ENCODE results near the gene UIMC1. TPM values are rescaled to one million over a fixed set of nuclear protein-coding genes. Genes with fewer than 3 reads are reported as not detected.
"Not testable (repeated sequence)": the region's sequence is repeated elsewhere in the genome, so short reads cannot be mapped to it uniquely, and the experiment has no call there.

The UIMC1 gene
- total RNA-seq, 1 experiment from 2014 or later: 38.3 TPM

- Histone ChIP-seq H3K4me3 (no peak overlapping the region), H3K9me3 (replicated peaks) (no peaks in the 10 kb centered on the region), H3K27ac (no peak overlapping the region), H3K4me1 (no peaks in the 10 kb centered on the region), H3K27me3 (peaks cover 51% of the 10 kb centered on the region), H3K36me3 (no peaks in the 10 kb centered on the region)
- DNase-seq: no peak
Observed at GRCh38 chr5:176874198-176874780, 132.3 kb downstream of the UIMC1 start.

DNA sequence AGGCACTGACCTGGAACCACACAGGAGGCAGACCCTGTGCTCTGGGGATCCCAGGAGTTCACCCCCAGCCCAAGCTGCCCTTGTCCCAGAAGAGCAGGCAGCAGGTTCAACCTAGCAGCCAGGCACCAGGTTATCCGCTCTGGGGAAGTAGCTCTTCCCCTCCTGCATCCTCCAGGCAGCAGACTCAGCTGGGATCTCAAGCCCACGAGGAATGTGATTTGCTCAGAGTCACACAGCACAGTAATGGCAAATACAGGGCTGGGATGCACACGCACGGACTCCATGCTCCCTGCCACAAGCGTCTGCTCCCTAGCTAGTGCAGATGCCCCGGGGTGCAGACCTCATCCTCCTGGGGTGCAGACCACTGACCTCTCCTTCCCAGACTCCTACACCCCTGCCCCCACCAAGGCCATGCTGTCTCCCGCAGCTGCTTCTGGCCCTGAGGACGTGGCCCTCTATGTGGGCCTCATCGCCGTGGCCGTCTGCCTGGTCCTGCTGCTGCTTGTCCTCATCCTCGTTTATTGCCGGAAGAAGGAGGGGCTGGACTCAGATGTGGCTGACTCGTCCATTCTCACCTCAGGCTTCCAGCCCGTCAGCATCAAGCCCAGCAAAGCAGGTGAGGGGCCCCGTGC lies 132.9 kb downstream of the UIMC1 start:
- Histone ChIP-seq H3K9me3 (replicated peaks) (no peaks in the 10 kb centered on the region), H3K4me1 (no peaks in the 10 kb centered on the region), H3K27me3 (peaks cover 45% of the 10 kb centered on the region), H3K27ac (no peak overlapping the region), H3K36me3 (no peaks in the 10 kb centered on the region), H3K4me3 (no peak overlapping the region)
- no peak for DNase-seq

GRCh38 chr5:176873011-176873410 lies 133.6 kb downstream of the UIMC1 start:
- peaks cover 42% of the 10 kb centered on the region for H3K27me3 ChIP-seq
- H3K9me3 ChIP-seq (replicated peaks); H3K4me1 ChIP-seq; H3K27ac ChIP-seq; H3K4me3 ChIP-seq; H3K36me3 ChIP-seq; DNase-seq: not testable (repeated sequence)

- H3K27ac ChIP-seq; H3K4me3 ChIP-seq; H3K4me1 ChIP-seq; H3K36me3 ChIP-seq; DNase-seq; H3K9me3 ChIP-seq (replicated peaks): not testable (repeated sequence)
- peaks cover 38% of the 10 kb centered on the region for H3K27me3 ChIP-seq
Observed at GRCh38 chr5:176872586-176872985, 134.0 kb downstream of the UIMC1 start.

DNA sequence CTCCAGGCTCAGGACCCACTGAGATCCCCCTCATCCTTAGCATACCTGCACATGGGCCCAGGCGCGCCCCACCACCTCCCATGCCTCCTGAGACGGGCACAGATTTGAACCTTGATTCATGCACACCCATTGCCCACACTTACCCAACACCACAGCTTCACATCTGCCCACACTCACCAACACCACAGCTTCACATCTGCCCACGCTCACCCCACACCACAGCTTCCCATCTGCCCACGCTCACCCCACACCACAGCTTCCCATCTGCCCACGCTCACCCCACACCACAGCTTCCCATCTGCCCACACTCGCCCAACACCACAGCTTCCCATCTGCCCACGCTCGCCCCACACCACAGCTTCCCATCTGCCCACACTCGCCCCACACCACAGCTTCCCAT lies 135.9 kb downstream of the UIMC1 start:
- H3K4me1 ChIP-seq; H3K9me3 ChIP-seq (replicated peaks); H3K27ac ChIP-seq; H3K4me3 ChIP-seq; H3K36me3 ChIP-seq; DNase-seq: not testable (repeated sequence)
- peaks cover 27% of the 10 kb centered on the region for H3K27me3 ChIP-seq

DNA sequence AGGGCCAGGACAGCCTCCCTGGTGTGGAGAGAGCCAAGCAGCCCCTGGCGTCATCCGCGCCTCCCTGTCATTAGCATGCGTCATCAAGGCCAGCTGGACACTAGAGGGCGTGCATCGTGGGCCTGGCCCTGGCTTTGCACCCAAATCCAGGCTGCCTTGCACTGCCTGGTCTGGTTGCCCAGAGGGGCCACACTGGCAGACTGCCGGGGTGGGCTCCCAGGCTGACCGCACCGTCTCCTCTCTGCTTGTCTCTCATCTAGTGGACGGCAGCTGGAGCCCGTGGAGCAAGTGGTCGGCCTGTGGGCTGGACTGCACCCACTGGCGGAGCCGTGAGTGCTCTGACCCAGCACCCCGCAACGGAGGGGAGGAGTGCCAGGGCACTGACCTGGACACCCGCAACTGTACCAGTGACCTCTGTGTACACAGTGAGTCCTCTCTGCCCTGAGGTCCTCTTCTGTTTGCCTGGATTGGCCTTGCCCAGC lies 136.4 kb downstream of the UIMC1 start:
- H3K9me3 ChIP-seq (replicated peaks): no peaks in the 10 kb centered on the region
- H3K36me3 ChIP-seq: no peaks in the 10 kb centered on the region
- H3K27ac ChIP-seq: no peak overlapping the region
- H3K4me3 ChIP-seq: no peak overlapping the region
- H3K27me3 ChIP-seq: peaks cover 25% of the 10 kb centered on the region
- H3K4me1 ChIP-seq: no peaks in the 10 kb centered on the region
- DNase-seq: peak; percentile 43 to 60

GRCh38 chr5:176869501-176870109 lies 137.0 kb downstream of the UIMC1 start:
- Histone ChIP-seq H3K36me3 (no peaks in the 10 kb centered on the region), H3K9me3 (replicated peaks) (no peaks in the 10 kb centered on the region), H3K4me3 (no peak overlapping the region), H3K4me1 (no peaks in the 10 kb centered on the region), H3K27me3 (peaks cover 27% of the 10 kb centered on the region), H3K27ac (no peak overlapping the region)
- no peak for DNase-seq

GRCh38 chr5:176868731-176869130 lies 137.8 kb downstream of the UIMC1 start:
- Histone ChIP-seq H3K27ac (no peak overlapping the region), H3K4me1 (no peaks in the 10 kb centered on the region), H3K4me3 (no peak overlapping the region), H3K36me3 (no peaks in the 10 kb centered on the region), H3K9me3 (replicated peaks) (no peaks in the 10 kb centered on the region), H3K27me3 (peaks cover 22% of the 10 kb centered on the region; the same call in 1 of the 2 replicates)
- DNase-seq: no peak

DNA sequence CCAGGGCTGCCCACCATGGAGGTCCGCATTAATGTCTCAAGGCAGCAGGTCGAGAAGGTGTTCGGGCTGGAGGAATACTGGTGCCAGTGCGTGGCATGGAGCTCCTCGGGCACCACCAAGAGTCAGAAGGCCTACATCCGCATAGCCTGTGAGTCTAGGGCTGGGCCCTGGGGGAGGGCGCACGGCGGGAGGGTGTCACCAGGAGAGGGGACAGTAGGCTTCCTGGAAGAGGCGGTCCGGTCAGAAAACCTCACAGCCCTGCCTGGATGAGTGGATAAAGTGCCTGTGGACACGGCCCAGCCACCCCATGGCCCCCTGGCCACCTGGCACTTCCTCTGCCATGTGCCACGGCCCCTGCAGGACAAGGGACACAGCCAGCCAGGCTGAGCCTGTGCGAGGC lies 138.5 kb downstream of the UIMC1 start:
- Histone ChIP-seq H3K4me1 (no peaks in the 10 kb centered on the region), H3K36me3 (no peaks in the 10 kb centered on the region), H3K4me3 (no peak overlapping the region), H3K27me3 (peaks cover 21% of the 10 kb centered on the region), H3K27ac (no peak overlapping the region), H3K9me3 (replicated peaks) (no peaks in the 10 kb centered on the region)
- no peak for DNase-seq

DNA sequence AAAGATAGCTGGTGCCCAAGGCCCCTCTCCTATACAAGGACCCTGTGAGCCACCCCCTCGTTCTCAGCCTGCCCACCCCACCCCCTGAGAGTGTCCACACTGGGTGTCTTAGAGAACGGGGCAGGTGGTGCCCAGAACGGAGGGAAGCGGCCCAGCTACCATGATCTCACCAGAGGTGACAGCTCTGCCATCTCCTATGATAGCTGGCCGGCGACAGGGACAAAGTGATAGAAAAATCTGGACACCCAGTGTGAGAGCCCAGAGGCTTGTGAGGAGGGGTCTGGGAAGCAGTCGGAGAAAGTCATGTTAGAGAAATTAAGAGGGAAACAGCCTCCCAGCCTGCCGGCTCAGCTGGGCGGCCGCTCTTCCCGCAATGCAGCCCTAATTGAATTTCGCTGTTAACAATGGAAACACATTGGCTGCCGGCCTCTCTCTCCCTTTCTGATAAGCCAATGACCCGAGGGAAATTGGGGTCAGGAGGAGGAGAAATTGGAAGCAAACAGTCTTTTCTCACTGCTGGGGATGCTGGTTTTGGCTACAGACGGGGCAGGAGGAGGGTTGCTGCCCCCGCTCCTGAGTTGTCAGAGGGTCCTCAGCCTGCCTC lies 139.8 kb downstream of the UIMC1 start:
- Histone ChIP-seq H3K9me3 (replicated peaks) (no peaks in the 10 kb centered on the region), H3K4me3 (no peak overlapping the region), H3K27ac (no peak overlapping the region), H3K4me1 (no peaks in the 10 kb centered on the region), H3K36me3 (no peaks in the 10 kb centered on the region), H3K27me3 (peaks cover 34% of the 10 kb centered on the region)
- DNase-seq: no peak

- no peak overlapping the region for H3K4me3 ChIP-seq
- H3K27me3 ChIP-seq: peaks cover 36% of the 10 kb centered on the region
- no peaks in the 10 kb centered on the region for H3K36me3 ChIP-seq
- no peak for DNase-seq
- no peaks in the 10 kb centered on the region for H3K4me1 ChIP-seq
- H3K27ac ChIP-seq: no peak overlapping the region
- no peaks in the 10 kb centered on the region for H3K9me3 ChIP-seq (replicated peaks)
Observed at GRCh38 chr5:176865964-176866363, 140.6 kb downstream of the UIMC1 start.

DNA sequence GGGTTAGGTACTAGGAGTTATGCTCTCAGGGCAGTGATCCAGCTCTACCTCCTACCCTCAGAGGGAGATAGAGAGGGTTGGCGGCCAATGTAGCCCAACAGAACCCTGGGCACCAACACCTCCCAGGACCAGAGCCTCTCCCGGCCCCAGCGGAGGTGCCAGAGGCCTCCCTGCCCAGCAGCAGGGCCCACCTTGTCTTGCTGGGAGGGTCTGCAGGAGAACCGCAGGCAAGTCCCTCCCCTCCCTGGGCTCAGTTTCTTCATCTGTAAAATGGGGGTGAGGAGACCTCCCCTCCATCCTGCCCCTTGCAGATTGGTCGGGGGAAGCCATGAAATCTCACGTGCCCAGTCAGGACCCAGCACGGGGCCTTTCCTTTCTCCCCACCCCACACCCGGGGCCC lies 141.8 kb downstream of the UIMC1 start:
- H3K4me3 ChIP-seq: no peak overlapping the region
- no peak overlapping the region for H3K27ac ChIP-seq
- DNase-seq: no peak
- peaks cover 36% of the 10 kb centered on the region for H3K27me3 ChIP-seq
- H3K36me3 ChIP-seq: no peaks in the 10 kb centered on the region
- no peaks in the 10 kb centered on the region for H3K9me3 ChIP-seq (replicated peaks)
- no peaks in the 10 kb centered on the region for H3K4me1 ChIP-seq

DNA sequence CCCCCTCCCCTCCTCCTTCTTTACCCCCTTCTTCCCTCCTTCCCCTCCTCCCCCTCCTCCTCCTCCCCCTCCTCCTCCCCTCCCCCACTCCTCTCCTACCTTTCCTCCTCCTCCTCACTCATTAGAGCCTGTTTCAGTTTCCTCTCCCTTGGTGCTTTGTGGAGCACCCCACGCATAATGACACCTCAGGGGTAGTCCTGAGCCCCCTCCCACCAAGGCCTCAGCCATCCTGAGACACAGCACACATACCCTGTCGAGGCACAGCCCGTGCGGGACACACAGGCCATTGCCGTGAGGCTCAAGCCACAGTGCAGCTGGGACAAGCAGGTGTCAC lies 142.8 kb downstream of the UIMC1 start:
- DNase-seq: no peak
- H3K9me3 ChIP-seq (replicated peaks): no peaks in the 10 kb centered on the region
- H3K27me3 ChIP-seq: peaks cover 36% of the 10 kb centered on the region
- no peak overlapping the region for H3K27ac ChIP-seq
- no peaks in the 10 kb centered on the region for H3K4me1 ChIP-seq
- no peaks in the 10 kb centered on the region for H3K36me3 ChIP-seq
- H3K4me3 ChIP-seq: no peak overlapping the region

DNA sequence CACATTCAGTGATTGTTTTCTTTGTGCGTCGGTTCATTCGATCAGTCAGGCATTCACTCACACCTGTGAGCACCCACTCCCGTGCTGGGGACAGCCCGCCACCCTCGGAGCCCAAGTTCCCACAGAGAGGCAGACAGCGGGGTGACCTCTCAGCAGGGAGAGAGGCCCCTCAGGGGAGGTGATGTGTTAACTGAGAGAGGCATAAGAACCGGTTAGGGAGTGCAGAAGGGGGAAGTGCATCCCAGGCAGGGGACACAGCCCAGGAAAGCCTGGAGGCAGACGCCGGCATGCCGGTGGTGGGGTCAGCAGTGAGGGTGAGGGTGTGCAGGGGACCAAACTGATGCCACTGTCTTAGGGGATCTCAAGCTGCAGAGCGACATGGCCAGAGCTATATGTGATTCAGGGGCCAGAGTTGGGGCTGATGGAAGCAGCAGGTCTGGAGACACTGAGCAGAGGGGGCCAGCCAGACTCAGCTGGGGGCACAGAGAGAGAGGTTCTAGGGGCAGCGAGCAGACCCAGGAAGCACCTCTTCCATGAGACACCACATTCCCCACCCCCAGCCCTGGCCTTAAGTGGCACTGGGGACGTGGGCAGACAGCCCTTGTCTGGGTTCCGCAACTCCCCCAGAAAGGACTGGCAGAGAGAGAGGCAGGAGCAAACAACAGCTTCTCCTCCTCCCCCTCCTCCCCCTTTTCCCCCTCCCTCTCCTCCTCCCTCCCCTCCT lies 143.4 kb downstream of the UIMC1 start:
- no peak overlapping the region for H3K4me3 ChIP-seq
- no peak for DNase-seq
- no peaks in the 10 kb centered on the region for H3K4me1 ChIP-seq
- H3K27ac ChIP-seq: no peak overlapping the region
- no peaks in the 10 kb centered on the region for H3K36me3 ChIP-seq
- H3K27me3 ChIP-seq: peaks cover 36% of the 10 kb centered on the region
- H3K9me3 ChIP-seq (replicated peaks): no peaks in the 10 kb centered on the region

Measured in SJCRH30 (cell line).